HTERT RPE-1 (cell line): ENCODE data around the gene ENPP3.

Experiments
- in situ Hi-C: fragments of 300-500 bp; cut with MboI; formaldehyde crosslinking; loops from 4 replicates; pipeline ENCODE4 v1.14.3; 2020; ENCODE audit warnings: low sequenced_read_pairs

ENPP3 gene

DNA sequence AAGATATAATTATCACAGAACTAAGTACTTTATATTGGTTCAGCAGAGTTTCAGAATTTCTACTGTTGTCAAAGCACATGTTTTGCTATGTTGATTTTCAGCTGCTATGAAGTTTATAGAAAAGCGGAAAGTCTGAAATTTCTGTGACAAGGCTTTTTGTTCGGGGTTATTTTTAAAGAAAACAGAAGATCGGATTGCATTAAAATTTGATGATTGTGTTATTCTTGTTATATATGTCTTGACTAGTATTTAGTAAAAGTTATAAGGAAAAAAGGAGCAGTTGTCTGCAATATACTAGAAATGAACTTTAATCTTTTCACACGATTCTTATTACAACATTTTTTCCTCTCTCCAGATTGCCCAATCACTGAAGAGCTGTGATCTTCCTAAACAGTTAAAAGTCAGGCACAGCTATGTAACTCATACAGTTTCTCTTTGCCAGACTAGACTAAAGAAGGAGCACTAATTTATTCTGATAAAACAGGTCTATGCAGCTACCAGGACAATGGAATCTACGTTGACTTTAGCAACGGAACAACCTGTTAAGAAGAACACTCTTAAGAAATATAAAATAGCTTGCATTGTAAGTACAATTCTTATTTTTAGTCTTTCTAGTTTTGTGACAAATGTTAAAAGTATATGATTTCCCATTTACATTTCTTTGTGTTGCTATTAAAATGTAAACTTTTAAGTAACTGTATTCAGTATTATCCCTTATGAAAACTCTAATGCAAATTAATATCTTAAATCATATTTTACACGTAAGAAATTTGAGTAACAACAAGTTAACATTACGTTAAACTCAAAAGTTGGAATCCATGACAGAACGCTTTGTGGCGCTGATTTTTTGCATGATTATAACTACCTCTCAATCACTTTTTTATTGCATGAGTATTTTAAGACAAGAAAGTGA lies at the start of gene ENPP3:
TSS of gene ENPP3 (plus strand) at position 423 of the 913 bp plus-strand sequence. CDS start at position 506, 83 bp downstream.
- in situ Hi-C loops, result no loop called here

DNA sequence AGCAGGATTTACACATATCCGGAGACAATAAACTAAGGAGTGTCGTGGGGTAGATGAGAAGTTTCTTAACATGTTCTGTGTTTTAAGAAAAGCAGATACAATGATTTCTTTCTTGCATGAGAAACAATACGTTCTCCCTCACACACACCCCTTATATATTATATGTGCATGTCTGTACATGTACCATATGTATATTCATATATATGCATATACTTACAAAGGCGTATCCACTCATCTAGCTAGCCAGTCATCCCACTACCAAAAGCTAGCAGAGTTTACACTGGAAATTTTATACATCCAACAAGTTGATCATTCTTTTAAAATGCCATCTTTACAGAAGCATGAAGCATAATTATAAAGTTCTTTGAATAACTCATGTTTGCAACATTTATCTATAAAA lies 49.2 kb upstream of the ENPP3 start:
- in situ Hi-C loops, result no loop called here

DNA sequence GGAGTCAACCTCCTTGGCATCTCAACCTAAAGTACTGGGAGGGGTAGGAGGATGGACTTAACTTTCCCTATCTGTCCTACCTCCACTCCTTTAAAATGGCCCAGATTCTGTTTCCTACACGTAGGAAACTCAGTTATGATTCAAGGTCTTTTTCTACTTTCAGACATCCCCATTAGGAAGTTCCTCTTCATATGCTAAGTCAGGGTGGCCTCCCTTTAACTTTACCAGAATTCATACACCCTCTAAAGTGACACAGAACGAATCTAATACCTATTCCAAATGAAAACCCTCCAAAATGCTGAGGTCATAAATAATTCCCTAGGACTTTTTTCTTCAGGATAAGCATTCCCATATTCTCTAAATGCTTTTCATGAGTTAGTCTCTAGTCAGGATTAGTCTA lies 48.5 kb upstream of the ENPP3 start:
- in situ Hi-C loops, result no loop called here

DNA sequence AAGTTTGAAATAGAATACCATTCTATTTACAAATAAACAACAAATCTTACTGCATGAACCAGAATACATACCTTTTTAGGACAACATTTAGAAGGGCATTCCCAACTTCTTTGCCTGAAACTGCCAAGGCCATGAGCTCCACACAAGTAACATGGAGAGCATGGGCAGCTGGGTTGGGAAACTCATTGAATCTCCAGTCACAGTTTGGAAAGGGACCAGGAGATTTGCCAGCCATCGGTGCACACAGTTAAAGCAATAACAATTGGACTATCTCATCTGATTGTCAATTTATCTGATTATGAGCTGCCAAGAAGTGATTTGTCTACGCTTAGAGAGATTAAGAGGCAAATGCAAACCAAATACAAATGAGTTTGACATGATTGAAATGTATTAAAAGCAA lies 44.2 kb upstream of the ENPP3 start:
- in situ Hi-C loops, result no loop called here

DNA sequence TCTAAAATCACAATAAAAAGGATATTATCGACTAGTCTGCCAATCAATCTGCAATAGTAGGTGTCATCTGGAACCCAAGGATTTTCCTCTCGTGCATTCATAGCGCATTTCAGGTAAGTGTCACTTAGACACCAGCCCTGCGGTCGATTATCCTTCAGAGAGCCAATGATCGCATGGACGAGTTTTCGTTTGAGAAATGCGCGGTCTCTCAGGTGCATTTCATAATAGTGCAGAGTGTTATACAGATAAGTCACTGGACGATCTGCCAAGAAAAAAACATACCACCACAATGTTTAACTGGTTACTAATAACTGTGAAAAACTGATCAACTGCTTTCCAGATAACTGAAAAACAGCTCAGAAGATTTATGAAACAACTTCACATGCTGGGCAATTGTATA lies 43.0 kb upstream of the ENPP3 start:
- in situ Hi-C loops, result no loop called here

DNA sequence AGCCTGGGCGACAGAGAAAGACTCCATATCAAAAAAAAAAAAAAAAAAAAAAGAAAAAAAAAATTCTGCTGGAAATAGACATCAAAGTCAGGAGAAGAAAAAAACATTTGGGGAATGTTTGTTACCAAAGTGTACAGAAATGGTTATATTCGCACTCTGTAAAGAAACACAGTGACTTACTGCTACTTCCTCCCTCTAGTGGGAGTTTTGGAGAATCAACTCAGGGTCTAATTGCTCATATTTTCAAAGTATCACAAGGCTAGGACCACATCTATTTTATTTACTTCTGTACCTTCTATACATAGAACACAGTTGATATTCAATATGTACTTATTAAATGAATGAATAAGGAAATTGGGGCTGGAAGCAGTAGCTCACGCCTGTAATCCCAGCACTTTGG lies 39.7 kb upstream of the ENPP3 start:
- in situ Hi-C loops, result no loop called here

DNA sequence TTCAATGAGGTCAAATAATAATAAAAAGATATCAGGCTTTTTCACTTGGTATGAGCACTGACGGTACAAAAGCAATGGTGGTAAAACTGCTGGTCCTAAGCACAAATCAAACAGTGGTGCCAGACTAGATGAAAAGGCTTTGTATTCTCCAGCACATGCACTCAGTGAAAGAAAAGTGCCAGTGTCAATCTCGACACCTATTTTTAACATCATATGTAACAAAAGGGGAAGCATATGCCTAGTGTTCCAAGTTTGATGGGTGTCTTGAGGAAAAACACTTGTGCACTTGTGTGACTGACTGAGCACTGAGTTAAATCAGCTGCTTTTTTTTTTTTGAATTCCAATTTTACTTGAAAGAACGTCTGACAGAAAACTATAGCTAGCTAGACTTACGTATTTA lies 36.4 kb upstream of the ENPP3 start:
- in situ Hi-C loops, result no loop called here

DNA sequence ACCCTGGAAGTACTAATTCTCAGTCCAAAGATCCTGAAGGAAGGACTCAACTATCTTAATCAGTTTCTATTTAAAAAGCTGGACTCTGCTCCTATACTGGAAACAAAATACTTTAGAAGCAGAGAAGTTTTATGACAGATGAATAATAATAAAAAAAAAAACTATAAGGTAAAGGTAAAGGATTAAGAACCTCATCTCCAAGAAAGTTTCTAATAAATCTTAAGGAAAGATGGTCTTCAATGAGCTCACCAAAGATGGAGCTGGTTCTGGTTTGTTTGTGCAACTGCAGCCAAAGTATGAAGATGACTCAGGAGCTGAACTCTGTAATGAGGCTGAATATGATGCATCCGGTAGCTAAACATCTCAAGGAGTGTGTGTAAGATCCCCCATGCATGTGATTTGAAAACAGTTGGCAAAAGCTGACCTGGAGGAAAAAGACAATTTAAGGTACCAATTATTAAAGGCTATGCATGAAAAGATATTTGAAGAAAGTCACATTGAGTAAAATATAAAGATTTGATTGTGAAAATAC lies 34.3 kb upstream of the ENPP3 start:
- in situ Hi-C loops, result no loop called here

DNA sequence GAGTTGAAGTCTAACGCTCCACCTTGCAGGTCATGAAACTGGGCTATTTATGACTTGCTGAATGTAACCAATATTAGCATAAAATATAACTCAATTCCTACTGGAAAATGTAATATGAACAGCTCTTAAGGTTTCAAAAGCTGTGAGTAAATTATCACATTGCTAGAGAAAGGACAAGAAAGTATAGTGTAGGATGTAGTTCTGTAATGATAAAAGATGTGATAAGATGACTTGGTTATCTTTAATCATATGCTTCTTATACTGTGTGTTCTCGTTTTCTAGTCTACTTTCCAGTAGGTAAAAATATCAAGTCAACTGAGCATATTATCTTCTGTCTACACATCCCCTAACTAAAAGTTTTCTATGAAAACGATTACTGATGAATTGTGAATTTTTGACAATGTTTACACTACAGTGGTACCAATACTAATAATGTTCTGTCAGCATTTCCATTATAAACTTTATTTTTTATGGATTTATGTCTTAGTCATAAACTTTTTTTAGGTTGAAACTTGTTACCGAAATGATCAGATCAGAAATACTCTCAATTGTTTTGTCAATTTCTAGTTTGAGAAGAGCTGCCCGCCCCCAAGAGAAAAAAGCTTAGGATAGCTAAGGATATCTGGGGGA lies 23.7 kb upstream of the ENPP3 start:
- in situ Hi-C loops, result no loop called here

DNA sequence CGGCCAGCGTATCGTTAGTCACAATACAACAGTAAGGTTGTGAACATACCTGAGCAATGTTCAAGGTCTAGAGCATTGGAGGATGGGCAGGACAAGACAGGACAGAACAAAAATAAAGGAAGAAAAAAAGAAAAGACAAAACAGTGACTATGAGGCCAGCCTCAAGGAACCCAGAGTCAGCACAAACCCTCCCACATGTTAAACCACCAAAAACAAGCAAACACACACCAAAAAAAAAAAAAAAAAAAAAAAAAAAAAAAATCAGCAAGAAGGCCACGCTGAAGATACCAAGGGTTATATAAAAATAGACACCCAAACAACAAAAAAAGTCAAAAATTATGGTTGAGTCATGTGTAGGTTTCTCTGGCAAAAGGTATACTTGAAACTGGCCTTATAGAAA lies 21.8 kb upstream of the ENPP3 start:
- in situ Hi-C loops, result no loop called here

DNA sequence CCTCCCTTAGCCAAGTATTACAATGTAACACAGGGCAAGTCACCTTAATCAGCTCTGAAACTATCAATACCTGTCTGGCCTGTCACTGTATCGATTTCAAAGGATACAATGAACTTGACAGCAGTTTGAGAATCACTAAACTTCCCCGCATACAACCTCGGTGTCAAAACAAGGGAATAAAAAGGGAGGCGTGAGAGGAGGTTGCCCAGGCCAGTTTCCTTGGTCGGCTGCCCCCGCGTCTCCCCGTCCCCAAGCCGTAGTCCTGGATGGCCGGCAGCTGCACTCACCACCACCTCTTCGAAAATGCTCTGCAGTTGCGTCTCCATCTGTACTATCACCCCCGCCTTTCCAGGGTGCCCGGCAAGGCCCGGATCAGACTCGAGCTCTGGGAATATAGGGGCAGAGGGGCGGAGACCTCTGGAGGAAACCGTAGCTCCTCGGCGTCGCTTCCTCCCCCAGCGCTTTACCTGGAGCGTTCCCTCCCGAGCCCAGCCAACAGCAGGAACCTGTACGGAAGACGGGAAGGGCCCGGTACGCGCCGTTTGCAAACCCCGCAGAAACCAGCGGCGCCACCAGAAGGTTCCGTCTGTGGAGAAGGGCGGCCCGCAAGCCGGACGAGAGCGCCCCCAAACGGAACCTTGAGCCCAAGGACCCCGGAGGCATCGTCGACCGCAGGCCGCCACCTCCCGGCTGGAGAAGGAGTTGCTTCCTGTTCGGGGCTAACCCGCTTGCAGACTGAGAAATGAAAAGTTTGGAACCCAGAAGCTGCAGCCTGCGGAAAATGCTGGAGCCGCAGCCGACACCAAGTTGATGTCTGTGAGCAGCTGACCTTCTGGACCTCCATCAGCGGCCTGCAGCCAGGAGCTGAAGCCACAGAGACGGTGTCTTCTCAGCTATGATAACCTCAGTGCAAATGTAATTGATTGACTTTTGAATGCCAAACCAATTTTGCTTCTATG lies 9.1 kb upstream of the ENPP3 start, which contains the start of gene MED23:
TSS of gene MED23 (minus strand) at position 519 of the 959 bp plus-strand sequence. CDS start at position 326, 193 bp downstream.
- in situ Hi-C loops, result no loop called here

DNA sequence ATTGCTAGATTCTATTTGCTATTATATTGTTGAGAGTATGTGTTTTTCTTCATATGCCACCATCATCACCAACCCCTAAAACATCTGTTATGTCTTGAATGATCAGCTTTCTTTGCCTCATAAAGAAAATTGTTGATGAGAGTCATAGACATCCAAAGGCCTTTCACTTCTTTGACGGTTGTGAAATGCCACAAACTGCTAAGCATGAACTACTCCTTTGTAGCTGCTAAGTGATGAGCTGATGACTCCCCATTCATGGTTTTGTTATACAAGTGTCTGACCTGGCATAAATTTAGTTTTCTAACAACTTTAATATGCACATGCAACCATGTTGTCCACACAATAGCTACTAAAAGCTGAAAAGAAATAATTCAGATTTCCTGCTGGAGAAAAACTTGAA lies 8.4 kb upstream of the ENPP3 start:
- in situ Hi-C loops, result no loop called here

DNA sequence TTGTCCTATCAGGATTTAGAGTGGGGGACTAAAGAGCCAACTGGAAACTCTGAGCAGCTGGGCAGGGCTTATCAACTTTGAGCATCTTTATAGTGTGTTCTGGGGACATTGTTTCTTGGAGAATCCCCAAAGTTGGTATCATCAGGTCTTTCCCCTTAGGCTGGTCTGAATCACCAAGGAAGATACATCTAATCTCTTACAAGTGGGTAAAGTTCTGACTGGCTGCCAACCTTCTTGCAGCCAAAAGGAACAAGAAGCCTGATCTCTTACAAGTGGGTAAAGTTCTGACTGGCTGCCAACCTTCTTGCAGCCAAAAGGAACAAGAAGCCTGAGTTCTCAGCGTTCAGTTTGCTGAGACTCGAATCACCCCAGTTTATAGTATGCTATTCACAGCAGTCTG lies 7.5 kb upstream of the ENPP3 start:
- in situ Hi-C loops, result no loop called here

DNA sequence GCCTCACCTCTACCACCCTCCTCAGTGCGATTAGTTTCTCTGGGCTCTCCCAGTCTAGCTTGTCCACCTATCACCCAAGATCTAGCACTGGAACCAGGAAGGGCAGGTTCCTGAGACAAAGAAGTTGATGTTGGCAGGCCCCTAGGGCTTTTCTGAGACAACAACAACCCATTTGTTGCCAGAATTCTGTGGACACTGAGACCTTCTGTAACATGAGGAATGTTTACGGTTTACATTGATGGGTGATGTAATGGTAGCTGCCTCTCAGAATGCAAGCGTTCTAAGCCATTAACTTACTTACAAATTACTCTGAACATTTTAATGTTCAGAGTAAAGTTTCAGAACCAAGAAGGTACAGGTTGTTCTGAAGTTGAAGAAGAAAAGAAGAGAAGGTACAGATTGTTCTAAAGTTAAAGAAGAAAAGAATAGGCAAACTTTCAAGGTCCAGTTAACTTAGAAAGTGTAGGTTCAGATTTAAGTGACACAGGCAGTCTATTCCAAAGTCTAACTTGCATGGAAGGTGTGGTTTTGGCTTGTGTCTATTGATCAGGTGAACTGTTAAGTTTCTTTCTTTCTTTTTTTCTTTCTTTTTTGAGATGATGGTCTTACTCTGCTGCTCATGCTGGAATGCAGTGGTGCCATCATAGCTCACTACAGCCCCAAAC lies 5.3 kb upstream of the ENPP3 start:
- in situ Hi-C loops, result no loop called here

DNA sequence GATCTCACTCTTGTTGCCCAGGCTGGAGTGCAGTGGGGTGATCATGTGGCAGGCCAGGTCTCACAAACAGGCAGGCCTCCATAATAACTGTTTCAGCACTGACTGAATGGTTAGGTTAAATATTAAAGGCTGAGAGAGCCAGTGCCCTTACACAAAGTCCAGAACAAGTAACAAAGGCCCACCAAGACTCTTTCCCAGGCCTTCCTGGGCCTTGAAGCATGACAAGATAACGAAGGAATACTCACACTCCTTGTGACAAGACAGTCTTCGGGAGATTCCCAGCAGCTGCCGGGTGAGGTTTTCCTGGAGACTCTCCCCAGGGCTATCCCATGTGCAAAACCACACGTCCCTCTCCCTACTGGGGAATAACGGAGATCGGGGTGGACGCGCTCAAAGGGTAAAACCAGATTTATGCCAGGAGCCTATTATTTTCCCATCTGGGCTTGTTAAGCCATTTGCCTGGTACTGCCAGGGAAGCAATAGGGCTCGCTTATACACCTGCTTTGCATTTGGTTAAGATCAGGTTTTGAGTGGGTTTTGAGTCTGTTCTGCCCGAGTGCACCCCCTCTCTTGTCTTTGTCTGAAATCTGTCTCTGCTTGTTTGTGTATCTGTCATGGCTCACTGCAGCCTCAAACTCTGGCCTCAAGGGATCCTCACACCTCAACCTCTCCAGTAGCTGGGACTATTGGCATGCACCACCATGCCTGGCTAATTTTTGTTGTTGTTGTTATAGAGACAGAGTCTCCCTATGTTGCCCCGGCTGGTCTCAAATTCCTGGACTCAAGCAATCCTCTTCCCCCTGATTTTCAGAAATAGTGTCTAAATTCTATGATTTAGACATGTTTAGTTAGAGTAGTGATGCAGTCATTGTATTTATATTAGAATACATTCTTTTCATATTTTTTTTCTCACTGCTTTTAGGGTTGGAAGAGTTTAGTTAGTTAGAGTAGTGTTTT lies 1.4 kb upstream of the ENPP3 start:
- in situ Hi-C loops, result no loop called here

DNA sequence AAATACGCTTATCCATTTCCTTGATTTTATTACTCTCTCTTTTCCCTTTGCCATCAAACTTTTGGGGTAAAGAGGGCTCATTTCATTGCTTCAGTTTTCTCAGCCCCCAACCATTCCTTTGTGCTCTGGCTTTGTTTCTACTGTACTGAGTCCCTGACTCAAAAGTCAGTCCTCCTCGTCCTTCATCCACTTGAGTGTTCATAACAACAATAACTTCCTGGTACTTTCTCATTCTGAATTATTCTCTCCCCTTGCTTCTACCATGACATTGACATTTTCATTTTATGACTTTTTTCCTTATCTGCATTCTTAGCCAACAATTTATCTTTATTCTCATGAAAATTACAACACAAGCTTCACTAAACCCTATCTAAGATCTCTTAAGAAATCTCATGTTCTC lies 911 bp downstream of the ENPP3 start:
- in situ Hi-C loops, result no loop called here

DNA sequence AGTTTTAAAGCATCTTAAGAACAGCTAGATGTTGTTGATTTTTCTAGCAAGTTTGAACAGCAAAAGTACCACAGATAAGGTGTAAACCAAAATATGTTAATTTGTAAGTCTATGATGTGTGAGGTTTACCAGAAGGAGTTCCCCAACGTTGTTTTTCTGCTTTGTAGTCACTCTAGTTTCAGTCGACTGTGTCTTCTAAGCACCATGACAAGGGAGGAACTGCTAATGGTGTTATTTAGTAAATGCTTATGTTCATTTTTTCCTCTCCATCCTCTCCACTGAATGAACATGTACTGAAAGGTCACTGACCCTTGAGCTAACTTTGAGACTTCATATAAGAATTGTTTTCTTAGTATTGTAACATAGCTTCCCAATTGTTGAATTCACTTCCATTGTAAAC lies 3.0 kb downstream of the ENPP3 start:
- in situ Hi-C loops, result no loop called here

DNA sequence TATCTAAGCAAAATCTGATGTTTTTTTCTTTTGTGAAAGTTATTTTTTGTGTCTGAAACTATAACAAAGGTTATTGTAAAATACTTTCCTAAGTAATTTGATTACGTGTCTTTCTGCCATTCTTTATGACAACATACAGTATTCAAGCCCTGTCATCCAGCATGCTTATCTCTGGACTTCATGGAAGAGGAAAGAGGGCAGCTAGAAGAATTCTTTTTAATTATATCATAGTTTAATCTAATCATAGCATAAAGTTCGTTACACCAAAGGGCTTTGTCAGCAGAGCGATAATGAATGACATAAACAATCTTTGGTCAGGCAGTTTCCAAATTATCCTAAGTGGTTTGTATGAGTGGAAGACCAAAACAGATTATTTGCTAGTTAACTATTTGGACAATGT lies 3.5 kb downstream of the ENPP3 start:
- in situ Hi-C loops, result no loop called here

DNA sequence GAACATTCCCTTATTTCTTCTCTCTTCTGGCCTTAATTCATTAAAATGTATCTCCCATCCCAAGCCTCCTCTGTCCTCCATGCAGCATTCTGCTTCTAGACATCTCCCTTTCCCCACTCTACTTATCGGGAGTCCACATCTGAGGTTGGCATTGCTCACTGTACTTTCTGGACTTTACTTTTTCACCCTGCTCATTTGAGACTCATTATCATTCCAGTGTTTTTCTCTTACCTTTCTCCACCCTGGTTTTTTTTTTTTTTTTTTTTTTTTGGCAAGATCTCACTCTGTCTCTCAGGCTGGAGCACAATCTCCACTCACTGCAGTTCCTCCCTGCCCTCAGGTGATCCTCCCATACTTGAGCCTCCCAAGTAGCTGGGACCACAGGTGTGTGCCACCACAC lies 4.5 kb downstream of the ENPP3 start:
- in situ Hi-C loops, result no loop called here
